Right lobe of liver (tissue), 6 donors: ENCODE results near the gene DENND6A. TPM values are rescaled to one million over a fixed set of nuclear protein-coding genes. Genes with fewer than 3 reads are reported as not detected.

Experiments
- ATAC-seq, 4 donors: fragments of 200-7000 bp; cut with Tn5 transposase; one replicate each; pipeline ENCODE4 v1.9.1; 2020; ENCODE audit warnings: mild to moderate bottlenecking in 4 of 4, moderate library complexity in 4 of 4
- DNase-seq, 3 donors: peaks; one replicate each; pipeline ENCODE4 v3.0.0-alpha.2; 2020
- H3K27ac ChIP-seq, 3 donors: fragments of 200-600 bp; one replicate each; pipeline ENCODE4 v1.8.0; 2022
- H3K27me3 ChIP-seq, 2 donors: fragments of 200-600 bp; one replicate each; pipeline ENCODE4 v1.8.0; 2022
- H3K36me3 ChIP-seq, 4 donors: fragments of 200-600 bp; sonication (generic) in 1 of 4; one replicate each; pipeline versions ENCODE4 v1.5.1 to v1.8.0; 2017 to 2022; ENCODE audit warnings: control low read depth in 1 of 4
- H3K4me1 ChIP-seq, 4 donors: fragments of 200-600 bp; sonication (generic) in 1 of 4; one replicate each; pipeline versions ENCODE4 v1.5.1 to v1.8.0; 2017 to 2022; ENCODE audit warnings: control low read depth in 1 of 4
- H3K4me3 ChIP-seq, 3 donors: fragments of 200-600 bp; one replicate each; pipeline ENCODE4 v1.8.0; 2022
- H3K9me3 ChIP-seq, 4 donors: fragments of 200-600 bp; sonication (generic) in 1 of 4; one replicate each; pipeline versions ENCODE4 v1.5.1 to v1.8.0; 2017 to 2022; ENCODE audit warnings: control low read depth in 1 of 4
- POLR2A ChIP-seq: fragments of 450-650 bp; IDR thresholded peaks from one replicate; pipeline ENCODE4 v1.6.1; 2017; ENCODE audit warnings: antibody characterized with exemption, mild to moderate bottlenecking
- WGBS: methylation state at CpG from one replicate; pipeline ENCODE4 v1.1.6; 2018; ENCODE audit warnings: low coverage, low lambda C conversion rate; ENCODE audit not compliant: insufficient coverage; ENCODE audit errors: missing lambda C conversion rate; 5-methylcytosine and 5-hydroxymethylcytosine counted together
- intact Hi-C, 2 donors: fragments of 100-400 bp; cut with DNase I; formaldehyde crosslinking; loops; one replicate each; pipeline versions ENCODE4 v1.11.2 to v1.14.1; 2022
- long read RNA-seq: library from polyadenylated mRNA; unstranded; transcript quantifications from one replicate; pipeline ENCODE4 v2.0.0, GENCODE V29; 2019
- total RNA-seq, 6 experiments: library from RNA; depleted of rRNA in 2 of 6; stranded (reverse); fragments of >200 nt in 2 of 6; fragmentation: NEBNext Ultra II Directional in 3 of 6; extraction: Animal tissue kit (Norgen Biotek cat#: 25700) in 3 of 6; gene quantifications; one replicate each; pipeline versions ENCODE4 v1.1.0 to v1.2.4, GENCODE V29; 2016 to 2023
- TF ChIP-seq, protein P1 (sequence below), 4 donors: fragments of 200-600 bp in 3 of 4; fragments of 450-650 bp in 1 of 4; IDR thresholded peaks; one replicate each; pipeline versions ENCODE4 v1.5.1 to v1.8.0; 2016 to 2022; ENCODE audit warnings: antibody characterized with exemption in 4 of 4, mild to moderate bottlenecking in 2 of 4
- donor health status: DM: no; HTN: yes; CAD: no.
- donor health status: DM: no; HTN: no; CAD: no.
- donor health status: DM: no; HTN: no; CAD: no.
- donor health status: DM: no; HTN: yes; CAD: no.
- donor health status: DM: no; HTN: yes; CAD: no.

The DENND6A gene, protein sequence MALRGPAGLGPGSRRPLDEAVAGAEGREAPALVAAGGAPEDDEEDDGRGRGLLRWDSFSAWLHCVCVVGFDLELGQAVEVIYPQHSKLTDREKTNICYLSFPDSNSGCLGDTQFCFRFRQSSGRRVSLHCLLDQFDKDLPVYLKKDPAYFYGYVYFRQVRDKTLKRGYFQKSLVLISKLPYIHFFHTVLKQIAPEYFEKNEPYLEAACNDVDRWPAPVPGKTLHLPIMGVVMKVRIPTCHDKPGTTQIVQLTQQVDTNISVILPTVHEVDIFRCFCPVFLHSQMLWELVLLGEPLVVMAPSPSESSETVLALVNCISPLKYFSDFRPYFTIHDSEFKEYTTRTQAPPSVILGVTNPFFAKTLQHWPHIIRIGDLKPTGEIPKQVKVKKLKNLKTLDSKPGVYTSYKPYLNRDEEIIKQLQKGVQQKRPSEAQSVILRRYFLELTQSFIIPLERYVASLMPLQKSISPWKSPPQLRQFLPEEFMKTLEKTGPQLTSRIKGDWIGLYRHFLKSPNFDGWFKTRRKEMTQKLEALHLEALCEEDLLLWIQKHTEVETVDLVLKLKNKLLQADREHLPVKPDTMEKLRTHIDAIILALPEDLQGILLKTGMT
- 10 to 100 TPM in 2 of 6 experiments, 1 to 10 TPM in 4; 5.5 to 11.0 (median 9.2) TPM for total RNA-seq
- long read RNA-seq = 0 reads

GRCh38 chr3:57692396-57693147, at the start of gene DENND6A:
Gene DENND6A, minus strand, starts transcription at chr3:57693077. Its CDS starts 59 bp downstream, at chr3:57693018.
- Histone ChIP-seq H3K9me3 (no peaks in the 10 kb centered on the region), H3K4me3 (peak within 1 kb of the TSS; percentile 90 to 95 (median 94)), H3K27me3 (no peaks in the 10 kb centered on the region), H3K36me3 (no peaks in the 10 kb centered on the region), H3K4me1 (peaks cover 0 to 5% (median 2%) of the 10 kb centered on the region in 4 donors), H3K27ac (peak within 1 kb of the TSS; percentile 84 to 97 (median 96))
- WGBS = 0% methylated on average over 18 of the region's 71 CpGs
- TF ChIP-seq, protein P1, sequence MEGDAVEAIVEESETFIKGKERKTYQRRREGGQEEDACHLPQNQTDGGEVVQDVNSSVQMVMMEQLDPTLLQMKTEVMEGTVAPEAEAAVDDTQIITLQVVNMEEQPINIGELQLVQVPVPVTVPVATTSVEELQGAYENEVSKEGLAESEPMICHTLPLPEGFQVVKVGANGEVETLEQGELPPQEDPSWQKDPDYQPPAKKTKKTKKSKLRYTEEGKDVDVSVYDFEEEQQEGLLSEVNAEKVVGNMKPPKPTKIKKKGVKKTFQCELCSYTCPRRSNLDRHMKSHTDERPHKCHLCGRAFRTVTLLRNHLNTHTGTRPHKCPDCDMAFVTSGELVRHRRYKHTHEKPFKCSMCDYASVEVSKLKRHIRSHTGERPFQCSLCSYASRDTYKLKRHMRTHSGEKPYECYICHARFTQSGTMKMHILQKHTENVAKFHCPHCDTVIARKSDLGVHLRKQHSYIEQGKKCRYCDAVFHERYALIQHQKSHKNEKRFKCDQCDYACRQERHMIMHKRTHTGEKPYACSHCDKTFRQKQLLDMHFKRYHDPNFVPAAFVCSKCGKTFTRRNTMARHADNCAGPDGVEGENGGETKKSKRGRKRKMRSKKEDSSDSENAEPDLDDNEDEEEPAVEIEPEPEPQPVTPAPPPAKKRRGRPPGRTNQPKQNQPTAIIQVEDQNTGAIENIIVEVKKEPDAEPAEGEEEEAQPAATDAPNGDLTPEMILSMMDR (IDR thresholded peaks at IDR 0.05) = no peak
- peak; percentile 96 for TF ChIP-seq POLR2A
- intact Hi-C loops = no loop called here
- DNase-seq (peak; percentile 97 to 98 (median 98)), ATAC-seq (peak; percentile 93 to 96 (median 95))

GRCh38 chr3:57740027-57740426, 47.1 kb upstream of the DENND6A start:
- H3K4me3 ChIP-seq = no peak overlapping the region
- no peaks in the 10 kb centered on the region for H3K9me3 ChIP-seq
- no peaks in the 10 kb centered on the region for H3K36me3 ChIP-seq
- ATAC-seq (no peak), DNase-seq (no peak)
- WGBS = 100% methylated on average over 2 of the region's 5 CpGs
- H3K4me1 ChIP-seq = peaks cover 0 to 9% (median 4%) of the 10 kb centered on the region in 4 donors
- no peak for TF ChIP-seq POLR2A
- TF ChIP-seq, protein P1 (IDR thresholded peaks at IDR 0.05) = no peak
- H3K27ac ChIP-seq = no peak overlapping the region
- H3K27me3 ChIP-seq = no peaks in the 10 kb centered on the region
- intact Hi-C loops = no loop called here

DNA sequence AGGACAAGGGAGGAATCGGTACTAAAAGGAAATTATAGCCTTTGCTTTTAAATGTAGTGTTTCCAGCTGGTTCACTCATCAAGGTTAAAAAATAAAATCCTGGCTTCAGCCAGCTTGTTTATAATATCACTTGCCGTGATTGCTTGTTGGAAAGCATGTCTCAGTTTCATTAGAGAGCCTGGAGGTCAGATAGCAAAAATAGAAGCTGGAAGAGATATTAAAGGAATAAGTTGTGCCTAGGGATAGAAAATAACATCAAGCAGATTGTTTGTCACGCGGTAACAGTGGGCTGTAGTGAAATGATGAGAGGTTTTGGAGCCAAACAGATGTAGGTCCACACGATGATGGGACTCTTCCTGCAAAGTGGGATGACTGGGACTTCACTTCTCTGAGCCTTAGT, 45.5 kb upstream of the DENND6A start:
- WGBS = 71% methylated on average over 5 of the region's 5 CpGs
- Histone ChIP-seq H3K9me3 (no peaks in the 10 kb centered on the region), H3K27me3 (no peaks in the 10 kb centered on the region), H3K4me3 (no peak overlapping the region), H3K27ac (no peak overlapping the region), H3K36me3 (no peaks in the 10 kb centered on the region), H3K4me1 (peaks cover 0 to 9% (median 4%) of the 10 kb centered on the region in 4 donors)
- DNase-seq (no peak), ATAC-seq (no peak)
- TF ChIP-seq, protein P1 (IDR thresholded peaks at IDR 0.05) = no peak
- TF ChIP-seq POLR2A = no peak
- intact Hi-C loops = no loop called here

DNA sequence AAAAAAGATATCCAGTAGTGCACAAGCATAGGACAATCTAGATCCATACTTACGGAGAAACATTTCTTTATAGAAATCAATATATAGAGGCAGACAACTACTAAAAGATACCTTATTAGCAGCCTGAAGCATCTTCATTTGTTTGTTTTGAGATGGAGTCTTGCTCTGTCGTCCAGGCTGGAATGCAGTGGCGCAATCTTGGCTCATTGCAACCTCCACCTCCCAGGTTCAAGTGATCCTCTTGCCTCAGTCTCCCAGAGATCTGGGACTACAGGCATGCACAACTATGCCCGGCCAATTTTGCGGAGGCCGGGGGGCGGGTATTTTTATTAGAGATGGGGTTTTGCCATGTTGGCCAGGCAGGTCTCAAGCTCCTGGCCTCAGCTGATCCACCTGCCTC, 45.0 kb upstream of the DENND6A start:
- Histone ChIP-seq H3K27me3 (no peaks in the 10 kb centered on the region), H3K4me3 (no peak overlapping the region), H3K9me3 (no peaks in the 10 kb centered on the region), H3K27ac (no peak overlapping the region), H3K4me1 (peaks cover 0 to 9% (median 4%) of the 10 kb centered on the region in 4 donors), H3K36me3 (no peaks in the 10 kb centered on the region)
- ATAC-seq (no peak), DNase-seq (no peak)
- 67% methylated on average over 7 of the region's 7 CpGs for WGBS
- intact Hi-C loops = no loop called here
- TF ChIP-seq, protein P1 (IDR thresholded peaks at IDR 0.05) = no peak
- TF ChIP-seq POLR2A = no peak
